H1 (cell line): ENCODE data around the gene MAGI2. TPM values are rescaled to one million over a fixed set of nuclear protein-coding genes. Genes with fewer than 3 reads are reported as not detected.

ENCODE experiments used
- EZH2 ChIP-seq: fragments of 200-600 bp; sonication (generic); IDR thresholded peaks from 2 replicates; pipeline ENCODE4 v1.7.1; 2012; ENCODE audit warnings: low read depth, mild to moderate bottlenecking, moderate library complexity, low read length, inconsistent platforms; ENCODE audit not compliant: severe bottlenecking
- polyA plus RNA-seq, 7 experiments: library from polyadenylated mRNA; depleted of rRNA in 3 of 7; stranded (reverse) in 5 of 7; unstranded in 2 of 7; fragments of >200 nt in 5 of 7; fragments of 200-250 nt in 2 of 7; gene quantifications; 1 replicate in 5 of 7; 2 replicates in 1 of 7; 4 replicates in 1 of 7; pipeline versions ENCODE4 v1.2.1 to v1.2.3, GENCODE V29; 2011 to 2013; ENCODE audit warnings: missing spikeins in 2 of 7, mixed read lengths in 2 of 7
- total RNA-seq: library from RNA; stranded (reverse); fragmentation: NEBNext Ultra II Directional; extraction: Animal tissue kit (Norgen Biotek cat#: 25700); gene quantifications from 2 replicates; pipeline ENCODE4 v1.2.1, GENCODE V29; 2021

MAGI2 gene
- total and polyA plus RNA-seq, 2 of the 8 experiments (the other 6 are each of a cell fraction or from before 2014, with no cell fraction given): 6.0 to 27.3 TPM

GRCh38 chr7:78043159-78043558, 1410.3 kb downstream of the MAGI2 start (continued):
- TF ChIP-seq EZH2: no peak
- TF ChIP-seq, all 59 proteins: peak for 0
